Measurements from ENCODE around the gene LMCD1.

DNA sequence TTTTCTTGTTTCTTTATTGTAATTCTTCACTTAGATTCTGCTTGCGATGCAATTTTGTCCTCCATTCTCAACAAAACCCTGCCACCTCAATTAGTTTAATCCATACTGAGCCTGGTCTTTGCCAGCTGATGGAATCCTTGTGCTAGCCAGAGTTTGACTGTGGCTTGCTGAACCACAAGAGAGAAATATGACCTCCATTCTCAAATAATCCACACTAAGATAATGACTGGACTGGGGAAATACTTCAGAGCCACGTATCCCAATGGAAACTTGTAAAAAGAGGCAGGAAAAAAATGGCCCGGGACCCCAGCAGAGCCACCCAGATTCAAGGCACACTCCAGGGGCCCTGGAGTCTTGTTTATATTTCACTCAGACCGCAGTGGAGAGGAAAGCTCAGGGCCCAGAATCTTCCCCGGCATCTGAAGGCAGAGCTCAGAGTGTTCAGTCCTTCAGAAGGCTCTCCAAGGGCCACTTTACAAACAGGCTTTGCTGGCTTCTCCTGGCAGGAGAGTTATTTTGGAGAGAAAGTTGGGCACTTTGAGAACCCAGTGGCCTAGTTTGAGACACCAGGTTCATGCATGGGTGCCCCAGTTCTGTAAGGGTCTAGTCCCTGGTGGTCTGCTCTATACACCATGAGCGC, 80.3 kb downstream of the LMCD1 start:
- TF ChIP-seq CTCF (IDR thresholded peaks at IDR 0.05) (no peak), EP300 (IDR thresholded peaks at IDR 0.05) (no peak), RFX5 (IDR thresholded peaks at IDR 0.05) (no peak), RCOR1 (IDR thresholded peaks at IDR 0.05; ENCODE audit: low read depth, low read length) (no peak)
- TF ChIP-seq, protein P1, sequence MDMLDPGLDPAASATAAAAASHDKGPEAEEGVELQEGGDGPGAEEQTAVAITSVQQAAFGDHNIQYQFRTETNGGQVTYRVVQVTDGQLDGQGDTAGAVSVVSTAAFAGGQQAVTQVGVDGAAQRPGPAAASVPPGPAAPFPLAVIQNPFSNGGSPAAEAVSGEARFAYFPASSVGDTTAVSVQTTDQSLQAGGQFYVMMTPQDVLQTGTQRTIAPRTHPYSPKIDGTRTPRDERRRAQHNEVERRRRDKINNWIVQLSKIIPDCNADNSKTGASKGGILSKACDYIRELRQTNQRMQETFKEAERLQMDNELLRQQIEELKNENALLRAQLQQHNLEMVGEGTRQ (IDR thresholded peaks at IDR 0.05), result no peak
- TF ChIP-seq, protein P2, sequence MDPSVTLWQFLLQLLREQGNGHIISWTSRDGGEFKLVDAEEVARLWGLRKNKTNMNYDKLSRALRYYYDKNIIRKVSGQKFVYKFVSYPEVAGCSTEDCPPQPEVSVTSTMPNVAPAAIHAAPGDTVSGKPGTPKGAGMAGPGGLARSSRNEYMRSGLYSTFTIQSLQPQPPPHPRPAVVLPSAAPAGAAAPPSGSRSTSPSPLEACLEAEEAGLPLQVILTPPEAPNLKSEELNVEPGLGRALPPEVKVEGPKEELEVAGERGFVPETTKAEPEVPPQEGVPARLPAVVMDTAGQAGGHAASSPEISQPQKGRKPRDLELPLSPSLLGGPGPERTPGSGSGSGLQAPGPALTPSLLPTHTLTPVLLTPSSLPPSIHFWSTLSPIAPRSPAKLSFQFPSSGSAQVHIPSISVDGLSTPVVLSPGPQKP (IDR thresholded peaks at IDR 0.05; ENCODE audit: low read depth, low read length), result no peak
